Measurements from ENCODE around the gene TUBGCP2.

DNA sequence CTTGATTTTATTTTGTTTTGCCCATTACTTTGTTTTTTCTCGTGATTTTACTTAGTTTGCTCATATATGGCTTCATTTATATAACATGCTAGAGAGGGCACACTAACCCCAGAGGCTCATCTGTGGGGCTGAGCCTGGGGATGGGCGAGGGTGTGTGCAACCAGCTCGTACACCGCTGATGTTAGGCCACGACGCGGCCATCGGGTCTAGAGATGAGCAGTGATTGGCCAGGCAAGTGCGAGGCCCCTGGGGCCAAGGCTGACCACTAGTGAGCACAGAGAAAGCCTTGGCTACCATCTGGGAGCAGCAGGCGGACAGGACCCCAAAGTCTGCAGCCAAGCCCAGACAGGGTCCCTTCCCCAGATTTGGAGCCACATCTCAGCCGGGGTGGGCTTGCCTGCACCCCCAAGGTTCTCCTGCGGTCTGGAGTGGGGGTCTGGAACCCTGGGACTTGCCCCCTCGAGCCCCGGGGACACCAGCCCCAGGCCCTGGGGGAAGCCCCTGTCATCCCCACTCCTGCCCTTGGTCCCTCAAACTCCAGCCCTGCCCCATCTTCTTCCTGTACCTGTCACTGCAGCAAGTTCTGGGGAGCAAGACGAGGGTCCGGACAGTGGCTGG is 45.4 kb upstream of the TUBGCP2 start:
- no peak for TF ChIP-seq CTCF (IDR thresholded peaks at IDR 0.05)
- TF ChIP-seq POLR2A (IDR thresholded peaks at IDR 0.05), result no peak
